GM20000 (cell line): ENCODE results near the gene LUC7L2.

Experiments used
- DNase-seq: peaks from one replicate; pipeline ENCODE4 v3.0.0; 2012; ENCODE audit warnings: low spot score
- CTCF ChIP-seq: IDR thresholded peaks from 2 replicates; pipeline ENCODE4 v1.5.1; 2012; ENCODE audit warnings: mild to moderate bottlenecking, control low read depth; ENCODE audit errors: extremely low read depth, missing control alignments

Gene LUC7L2

GRCh38 chr7:139366400-139366799 is 6.7 kb downstream of the LUC7L2 start:
- no peak for TF ChIP-seq CTCF
- DNase-seq: no peak

GRCh38 chr7:139367438-139368155 is 7.9 kb downstream of the LUC7L2 start:
- TF ChIP-seq CTCF: no peak
- no peak for DNase-seq

- no peak for DNase-seq
- no peak for TF ChIP-seq CTCF
Observed at GRCh38 chr7:139370301-139370942, 10.7 kb downstream of the LUC7L2 start.

GRCh38 chr7:139370943-139371313 is 11.2 kb downstream of the LUC7L2 start:
- DNase-seq: no peak
- no peak for TF ChIP-seq CTCF

GRCh38 chr7:139374246-139374645 is 14.6 kb downstream of the LUC7L2 start:
- TF ChIP-seq CTCF: no peak
- DNase-seq: no peak

GRCh38 chr7:139382439-139382838 is 22.7 kb downstream of the LUC7L2 start:
- no peak for TF ChIP-seq CTCF
- no peak for DNase-seq

- TF ChIP-seq CTCF: no peak
- DNase-seq: no peak
Observed at GRCh38 chr7:139384611-139385010, 24.9 kb downstream of the LUC7L2 start.
